HEK293T (cell line): ENCODE data around the gene HOXA4.
A peak's percentile ranks its signal among the peaks of the same experiment; 100 is the strongest.

ENCODE experiments used
- CTCF ChIA-PET: fragments of 350-600 bp; formaldehyde crosslinking; extraction: SDS; loops from one replicate; lab custom pipeline; 2021; ENCODE audit warnings: antibody characterized with exemption, inconsistent platforms; lab: Yijun Ruan, JAX
- POLR2A ChIA-PET: fragments of 350-600 bp; formaldehyde crosslinking; extraction: SDS; loops from one replicate; lab custom pipeline; 2020; ENCODE audit warnings: antibody characterized with exemption, inconsistent platforms; lab: Yijun Ruan, JAX
- DNase-seq: peaks from one replicate; pipeline ENCODE4 v3.0.0; 2012; ENCODE audit warnings: mixed read lengths; ENCODE audit errors: extremely low spot score
- CTBP1 ChIP-seq: fragments of 450-650 bp; IDR thresholded peaks from 2 replicates; pipeline ENCODE4 v1.6.1; 2016; ENCODE audit warnings: borderline replicate concordance
- ELF4 ChIP-seq: fragments of 450-650 bp; IDR thresholded peaks from 2 replicates; pipeline ENCODE4 v1.6.1; 2017; ENCODE audit warnings: antibody characterized with exemption
- FOXA1 ChIP-seq: fragments of 450-650 bp; IDR thresholded peaks from 2 replicates; pipeline ENCODE4 v1.6.1; 2016; ENCODE audit warnings: mild to moderate bottlenecking
- FOXK2 ChIP-seq: fragments of 450-650 bp; IDR thresholded peaks from 2 replicates; pipeline ENCODE4 v1.6.1; 2016; ENCODE audit warnings: mild to moderate bottlenecking
- FOXM1 ChIP-seq: fragments of 450-650 bp; IDR thresholded peaks from 2 replicates; pipeline ENCODE4 v1.6.1; 2017; ENCODE audit warnings: mild to moderate bottlenecking, borderline replicate concordance
- HDGF ChIP-seq: fragments of 450-650 bp; IDR thresholded peaks from 2 replicates; pipeline ENCODE4 v1.6.1; 2017; ENCODE audit warnings: antibody characterized with exemption, borderline replicate concordance
- L3MBTL2 ChIP-seq: fragments of 450-650 bp; conservative IDR thresholded peaks from 2 replicates; pipeline ENCODE4 v1.6.1; 2016; ENCODE audit warnings: mild to moderate bottlenecking
- LEF1 ChIP-seq: fragments of 450-650 bp; IDR thresholded peaks from 2 replicates; pipeline ENCODE4 v1.6.1; 2017; ENCODE audit warnings: mild to moderate bottlenecking, borderline replicate concordance
- PKNOX1 ChIP-seq: fragments of 450-650 bp; IDR thresholded peaks from 2 replicates; pipeline ENCODE4 v1.6.1; 2016
- SP1 ChIP-seq: fragments of 450-650 bp; IDR thresholded peaks from 2 replicates; pipeline ENCODE4 v1.6.1; 2017
- SUZ12 ChIP-seq: fragments of 450-650 bp; IDR thresholded peaks from 2 replicates; pipeline ENCODE4 v1.6.1; 2016; ENCODE audit warnings: mild to moderate bottlenecking
- ZNF384 ChIP-seq: fragments of 450-650 bp; IDR thresholded peaks from 2 replicates; pipeline ENCODE4 v1.6.1; 2016

HOXA4 gene

GRCh38 chr7:27171637-27172314, 41.2 kb upstream of the HOXA4 start:
- no peak for DNase-seq
- TF ChIP-seq FOXA1, result no peak
- TF ChIP-seq SUZ12, result no peak
- no peak for TF ChIP-seq L3MBTL2
- CTCF ChIA-PET, result no interaction called here

GRCh38 chr7:27171325-27171636, 40.7 kb upstream of the HOXA4 start:
- no peak for DNase-seq
- no peak for TF ChIP-seq SUZ12
- ChIA-PET CTCF (no interaction called here), POLR2A (interaction anchor here (0.6 to 13.6 kb wide), 7 partner anchors 8 to 976 kb away, joined by 3 to 367 read pairs (median 12); partner anchors contain the start of genes HNRNPA2B1, HOXA11, HOXA3 and HOXA5)

More at GRCh38 chr7:27171637-27172314, 41.2 kb upstream of the HOXA4 start:
- POLR2A ChIA-PET, result interaction anchor here (0.6 to 13.6 kb wide), 8 partner anchors 9 to 977 kb away, joined by 3 to 367 read pairs (median 8); partner anchors contain the start of genes HNRNPA2B1, HOXA11, HOXA3 and HOXA5

- DNase-seq, result no peak
- ChIA-PET CTCF (interaction anchor here (1.4 kb wide), 1 partner anchor 9 kb away, joined by 8 read pairs; no protein-coding TSS in a partner anchor), POLR2A (interaction anchor here (0.8 to 13.6 kb wide), 8 partner anchors 9 to 972 kb away, joined by 3 to 367 read pairs (median 8); partner anchors contain the start of genes HNRNPA2B1, HOXA11, HOXA3 and HOXA5)
- TF ChIP-seq PKNOX1, result peak; percentile 39; the same call in 1 of the 2 replicates
- TF ChIP-seq FOXK2, result no peak
- TF ChIP-seq L3MBTL2, result no peak
- 0 out of 2 replicates have a peak, but pooled peaks have one; percentile 20 for TF ChIP-seq CTBP1
Measured at GRCh38 chr7:27170426-27171324, 40.1 kb upstream of the HOXA4 start.

- ChIA-PET POLR2A (interaction anchor here (0.8 to 13.6 kb wide), 11 partner anchors 9 to 972 kb away, joined by 3 to 367 read pairs (median 4); partner anchors contain the start of genes HNRNPA2B1, HOXA11, HOXA3 and HOXA4), CTCF (interaction anchor here (1.4 kb wide), 1 partner anchor 10 kb away, joined by 8 read pairs; no protein-coding TSS in a partner anchor)
- DNase-seq, result no peak
Measured at GRCh38 chr7:27169658-27170425, 39.3 kb upstream of the HOXA4 start.

GRCh38 chr7:27168265-27168947, 37.8 kb upstream of the HOXA4 start:
- POLR2A ChIA-PET, result interaction anchor here (0.5 to 13.6 kb wide), 11 partner anchors 9 to 1403 kb away, joined by 3 to 367 read pairs (median 4); partner anchors contain the start of genes HOXA11, HOXA3, HOXA4 and HOXA5
- CTCF ChIA-PET, result interaction anchor here (0.5 kb wide), 1 partner anchor 1041 kb away, joined by 3 read pairs; no protein-coding TSS in a partner anchor
- 0 out of 2 replicates have a peak, but pooled peaks have one; percentile 60 for TF ChIP-seq HDGF
- TF ChIP-seq LEF1, result no peak
- DNase-seq, result no peak

More at GRCh38 chr7:27169658-27170425, 39.3 kb upstream of the HOXA4 start:
- no peak for TF ChIP-seq ZNF384
- TF ChIP-seq HDGF, result no peak
- no peak for TF ChIP-seq LEF1
- TF ChIP-seq CTBP1, result no peak; the same call in 1 of the 2 replicates
- TF ChIP-seq PKNOX1, result no peak
- TF ChIP-seq FOXM1, result peak; percentile 27; the same call in 1 of the 2 replicates

- POLR2A ChIA-PET, result interaction anchor here (0.9 to 13.6 kb wide), 6 partner anchors 11 to 1307 kb away, joined by 3 to 367 read pairs (median 13); partner anchors contain the start of genes HOXA11, HOXA3, HOXA5 and HOXA6
- CTCF ChIA-PET, result no interaction called here
- TF ChIP-seq PKNOX1 (no peak), FOXA1 (no peak), FOXM1 (no peak), HDGF (no peak), ELF4 (no peak), SP1 (no peak)
- no peak for DNase-seq
Measured at GRCh38 chr7:27167916-27168264, 37.3 kb upstream of the HOXA4 start.
